Measurements from ENCODE around the gene CCDC51. TPM values are rescaled to one million over a fixed set of nuclear protein-coding genes. Genes with fewer than 3 reads are reported as not detected.

The CCDC51 gene
- total and polyA plus RNA-seq, 9 of the 15 experiments (the other 6 are each of a cell fraction or from before 2014, with no cell fraction given) = 6.5 to 18.6 (median 15.7) TPM

- TF ChIP-seq STAT6 (CRISPR knock-in tag; IDR thresholded peaks at IDR 0.05) (no peak), KDM1A (IDR thresholded peaks at IDR 0.05) (no peak), L3MBTL2 (IDR thresholded peaks at IDR 0.05) (peak; percentile 92), TCF3 (CRISPR knock-in tag; IDR thresholded peaks at IDR 0.05) (no peak), THRB (CRISPR knock-in tag; conservative IDR thresholded peaks at IDR 0.05) (no peak), PURB (CRISPR knock-in tag; IDR thresholded peaks at IDR 0.05; ENCODE audit: low read depth) (no peak), RAD21 (CRISPR knock-in tag; conservative IDR thresholded peaks at IDR 0.05 in 1 of 2, IDR thresholded peaks at IDR 0.05 in 1 of 2) (no peak), MAFG (tag; conservative IDR thresholded peaks at IDR 0.05) (no peak), NCOR1 (IDR thresholded peaks at IDR 0.05) (no peak), ZBTB12 (CRISPR knock-in tag; IDR thresholded peaks at IDR 0.05) (peak; percentile 96), DMBX1 (CRISPR knock-in tag; IDR thresholded peaks at IDR 0.05; ENCODE audit: borderline replicate concordance) (no peak), KHSRP (IDR thresholded peaks at IDR 0.05) (no peak), ZNF511 (CRISPR knock-in tag; IDR thresholded peaks at IDR 0.05) (no peak), ZNF584 (CRISPR knock-in tag; IDR thresholded peaks at IDR 0.05; ENCODE audit: low read depth) (no peak), ZNF23 (CRISPR knock-in tag; IDR thresholded peaks at IDR 0.05) (no peak)
- TF ChIP-seq, protein P1, sequence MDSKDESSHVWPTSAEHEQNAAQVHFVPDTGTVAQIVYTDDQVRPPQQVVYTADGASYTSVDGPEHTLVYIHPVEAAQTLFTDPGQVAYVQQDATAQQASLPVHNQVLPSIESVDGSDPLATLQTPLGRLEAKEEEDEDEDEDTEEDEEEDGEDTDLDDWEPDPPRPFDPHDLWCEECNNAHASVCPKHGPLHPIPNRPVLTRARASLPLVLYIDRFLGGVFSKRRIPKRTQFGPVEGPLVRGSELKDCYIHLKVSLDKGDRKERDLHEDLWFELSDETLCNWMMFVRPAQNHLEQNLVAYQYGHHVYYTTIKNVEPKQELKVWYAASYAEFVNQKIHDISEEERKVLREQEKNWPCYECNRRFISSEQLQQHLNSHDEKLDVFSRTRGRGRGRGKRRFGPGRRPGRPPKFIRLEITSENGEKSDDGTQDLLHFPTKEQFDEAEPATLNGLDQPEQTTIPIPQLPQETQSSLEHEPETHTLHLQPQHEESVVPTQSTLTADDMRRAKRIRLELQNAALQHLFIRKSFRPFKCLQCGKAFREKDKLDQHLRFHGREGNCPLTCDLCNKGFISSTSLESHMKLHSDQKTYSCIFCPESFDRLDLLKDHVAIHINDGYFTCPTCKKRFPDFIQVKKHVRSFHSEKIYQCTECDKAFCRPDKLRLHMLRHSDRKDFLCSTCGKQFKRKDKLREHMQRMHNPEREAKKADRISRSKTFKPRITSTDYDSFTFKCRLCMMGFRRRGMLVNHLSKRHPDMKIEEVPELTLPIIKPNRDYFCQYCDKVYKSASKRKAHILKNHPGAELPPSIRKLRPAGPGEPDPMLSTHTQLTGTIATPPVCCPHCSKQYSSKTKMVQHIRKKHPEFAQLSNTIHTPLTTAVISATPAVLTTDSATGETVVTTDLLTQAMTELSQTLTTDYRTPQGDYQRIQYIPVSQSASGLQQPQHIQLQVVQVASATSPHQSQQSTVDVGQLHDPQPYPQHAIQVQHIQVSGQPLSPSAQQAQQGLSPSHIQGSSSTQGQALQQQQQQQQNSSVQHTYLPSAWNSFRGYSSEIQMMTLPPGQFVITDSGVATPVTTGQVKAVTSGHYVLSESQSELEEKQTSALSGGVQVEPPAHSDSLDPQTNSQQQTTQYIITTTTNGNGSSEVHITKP (IDR thresholded peaks at IDR 0.05; ENCODE audit: partially characterized antibody) = no peak
- TF ChIP-seq, protein P2, sequence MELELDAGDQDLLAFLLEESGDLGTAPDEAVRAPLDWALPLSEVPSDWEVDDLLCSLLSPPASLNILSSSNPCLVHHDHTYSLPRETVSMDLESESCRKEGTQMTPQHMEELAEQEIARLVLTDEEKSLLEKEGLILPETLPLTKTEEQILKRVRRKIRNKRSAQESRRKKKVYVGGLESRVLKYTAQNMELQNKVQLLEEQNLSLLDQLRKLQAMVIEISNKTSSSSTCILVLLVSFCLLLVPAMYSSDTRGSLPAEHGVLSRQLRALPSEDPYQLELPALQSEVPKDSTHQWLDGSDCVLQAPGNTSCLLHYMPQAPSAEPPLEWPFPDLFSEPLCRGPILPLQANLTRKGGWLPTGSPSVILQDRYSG (tag; conservative IDR thresholded peaks at IDR 0.05; ENCODE audit: low read depth) = no peak
Measured at GRCh38 chr3:48446425-48447193, 6.7 kb upstream of the CCDC51 start, which contains the start of gene ATRIP (continued).

Data from K562 (cell line).